GM12864 (cell line): ENCODE results near the gene ERCC4.

Experiments
- DNase-seq: peaks from one replicate; pipeline ENCODE4 v3.0.0-alpha.2; 2011; ENCODE audit warnings: low read depth
- H3K4me3 ChIP-seq: 2 replicates; pipeline ENCODE4 v1.5.1; 2011; ENCODE audit warnings: mild to moderate bottlenecking, low read depth, low read length, control low read depth
- CTCF ChIP-seq: IDR thresholded peaks from 2 replicates; pipeline ENCODE4 v1.5.1; 2011; ENCODE audit warnings: low read depth, mild to moderate bottlenecking, moderate library complexity, low read length, control low read depth, inconsistent platforms; ENCODE audit errors: missing control alignments

Gene ERCC4

GRCh38 chr16:13969711-13970110, 49.8 kb downstream of the ERCC4 start:
- no peak for DNase-seq
- no peak overlapping the region for H3K4me3 ChIP-seq
- TF ChIP-seq CTCF, result no peak

- H3K4me3 ChIP-seq, result no peak overlapping the region
- TF ChIP-seq CTCF, result no peak
- no peak for DNase-seq
Measured at GRCh38 chr16:13970708-13971422, 50.9 kb downstream of the ERCC4 start.

- no peak for TF ChIP-seq CTCF
- DNase-seq, result no peak
- H3K4me3 ChIP-seq, result no peak overlapping the region
Measured at GRCh38 chr16:13973321-13974023, 53.5 kb downstream of the ERCC4 start.

- TF ChIP-seq CTCF, result no peak
- DNase-seq, result no peak
- H3K4me3 ChIP-seq, result no peak overlapping the region
Measured at GRCh38 chr16:13977177-13977576, 57.2 kb downstream of the ERCC4 start.

- H3K4me3 ChIP-seq, result no peak overlapping the region
- no peak for DNase-seq
- TF ChIP-seq CTCF, result no peak
Measured at GRCh38 chr16:13982451-13982850, 62.5 kb downstream of the ERCC4 start.

- no peak overlapping the region for H3K4me3 ChIP-seq
- no peak for TF ChIP-seq CTCF
- DNase-seq, result no peak
Measured at GRCh38 chr16:13983625-13984024, 63.7 kb downstream of the ERCC4 start.
